Panc1 (cell line): Measurements from ENCODE around the gene EMILIN2. TPM values are rescaled to one million over a fixed set of nuclear protein-coding genes. Genes with fewer than 3 reads are reported as not detected.

Experiments used
- ATAC-seq: fragments of 200-7000 bp; cut with Tn5 transposase; 2 replicates; pipeline ENCODE4 v1.9.1; 2020; ENCODE audit warnings: mild to moderate bottlenecking, moderate library complexity
- BruUV-seq: library from RNA; stranded (reverse); fragments of 400-500 nt; replicated peaks from 2 replicates; lab custom pipeline; 2021; lab: Mats Ljungman, UMichigan
- CTCF ChIA-PET: fragments of 300-600 bp; sonication (Branson Sonifier 250); formaldehyde crosslinking; loops from one replicate; lab custom pipeline; 2022; ENCODE audit warnings: antibody characterized with exemption; lab: Charles Lee
- POLR2A ChIA-PET: fragments of 300-600 bp; sonication (Branson Sonifier 250); formaldehyde crosslinking; loops from one replicate; lab custom pipeline; 2022; ENCODE audit warnings: antibody characterized with exemption; lab: Charles Lee
- DNase-seq: peaks from one replicate; pipeline ENCODE4 v3.0.0-alpha.2; 2010; ENCODE audit warnings: low read depth, low spot score
- H3K27ac ChIP-seq: 2 replicates; pipeline ENCODE4 v1.5.1; 2011; ENCODE audit warnings: mild to moderate bottlenecking, low read length, inconsistent platforms
- H3K27me3 ChIP-seq: fragments of 200-500 bp; sonication (Bioruptor generic); 2 replicates; pipeline ENCODE4 v1.6.0; 2014; ENCODE audit warnings: low read length, inconsistent platforms; ENCODE audit not compliant: control insufficient read depth, insufficient read depth
- H3K36me3 ChIP-seq: fragments of 200-500 bp; sonication (Bioruptor generic); 2 replicates; pipeline ENCODE4 v1.5.1; 2014; ENCODE audit warnings: inconsistent platforms, mild to moderate bottlenecking, low read length, moderate library complexity; ENCODE audit not compliant: control insufficient read depth, insufficient read depth
- H3K4me1 ChIP-seq: 2 replicates; pipeline ENCODE4 v1.5.1; 2011; ENCODE audit warnings: inconsistent platforms, mild to moderate bottlenecking, low read length, moderate library complexity; ENCODE audit not compliant: control insufficient read depth, insufficient read depth
- H3K4me3 ChIP-seq, 2 experiments: 2 replicates each; pipeline ENCODE4 v1.5.1; 2011 to 2012; ENCODE audit warnings: low read depth in 2 of 2, low read length in 2 of 2, mild to moderate bottlenecking in 2 of 2, inconsistent platforms in 1 of 2, moderate library complexity in 1 of 2
- H3K9me3 ChIP-seq: fragments of 200-500 bp; sonication (Bioruptor generic); 2 replicates; pipeline ENCODE4 v1.5.1; 2014; ENCODE audit warnings: low read depth, mild to moderate bottlenecking, inconsistent platforms, low read length, moderate library complexity; ENCODE audit not compliant: control insufficient read depth, insufficient read depth
- CTCF ChIP-seq: fragments of 450-650 bp; IDR thresholded peaks from 2 replicates; pipeline ENCODE4 v1.5.1; 2017; ENCODE audit warnings: mild to moderate bottlenecking
- POLR2AphosphoS5 ChIP-seq: IDR thresholded peaks from 2 replicates; pipeline ENCODE4 v1.6.1; 2012; ENCODE audit warnings: mild to moderate bottlenecking, low read depth, low read length, moderate library complexity
- REST ChIP-seq, 2 experiments: IDR thresholded peaks; 2 replicates each; pipeline ENCODE4 v1.6.1; 2011 to 2012; ENCODE audit warnings: low read depth in 2 of 2, control low read depth in 1 of 2, low read length in 1 of 2, mild to moderate bottlenecking in 1 of 2, moderate library complexity in 1 of 2; ENCODE audit not compliant: insufficient read depth in 1 of 2
- SIN3A ChIP-seq: IDR thresholded peaks from 2 replicates; pipeline ENCODE4 v1.6.1; 2012; ENCODE audit warnings: low read depth, mild to moderate bottlenecking, low read length, moderate library complexity, borderline replicate concordance; ENCODE audit not compliant: insufficient read depth
- TCF7L2 ChIP-seq: IDR thresholded peaks from 2 replicates; pipeline ENCODE4 v1.6.1; 2011; ENCODE audit warnings: mild to moderate bottlenecking, low read depth, low read length, inconsistent platforms
- in situ Hi-C: cut with HindIII; loops from 2 replicates; pipeline ENCODE4 v1.10.0; 2016; ENCODE audit warnings: low sequenced_read_pairs, low pct_unique_long_range_greater_than_20kb
- intact Hi-C: fragments of 100-400 bp; cut with micrococcal nuclease; formaldehyde crosslinking; loops from one replicate; pipeline ENCODE4 v1.10.0; 2022; ENCODE audit not compliant: unreplicated experiment
- total RNA-seq: library from RNA; stranded (reverse); gene quantifications from one replicate; pipeline ENCODE4 v1.2.1, GENCODE V29; 2021; ENCODE audit not compliant: unreplicated experiment

The EMILIN2 gene
- total RNA-seq, 1 experiment from 2014 or later: 18.3 TPM

- TF ChIP-seq POLR2AphosphoS5 (no peak), CTCF (no peak), SIN3A (no peak), REST (IDR thresholded peaks at IDR 0.05; ENCODE audit: insufficient read depth in 1 of 2, low read depth in 2 of 2, low read length in 1 of 2) (no peak), TCF7L2 (no peak)
- Histone ChIP-seq H3K27ac (no peak overlapping the region), H3K36me3 (no peaks in the 10 kb centered on the region), H3K4me3 (no peak overlapping the region), H3K9me3 (no peaks in the 10 kb centered on the region), H3K27me3 (no peaks in the 10 kb centered on the region), H3K4me1 (no peaks in the 10 kb centered on the region)
- in situ Hi-C loops (no loop called here), intact Hi-C loops (no loop called here)
- ATAC-seq: no peak
- no TSS peak for BruUV-seq
- ChIA-PET POLR2A (no interaction called here), CTCF (interaction anchor here (0.6 kb wide), 1 partner anchor 285 kb away, joined by 4 read pairs; no protein-coding TSS in a partner anchor)
- no peak for DNase-seq
These were observed 48.6 kb downstream of the EMILIN2 start for GRCh38 chr18:2895391-2895790.

- Histone ChIP-seq H3K4me1 (no peaks in the 10 kb centered on the region), H3K36me3 (no peaks in the 10 kb centered on the region), H3K27ac (no peak overlapping the region), H3K9me3 (no peaks in the 10 kb centered on the region), H3K27me3 (no peaks in the 10 kb centered on the region), H3K4me3 (no peak overlapping the region)
- no peak for TF ChIP-seq CTCF
- TF ChIP-seq POLR2AphosphoS5: no peak
- TF ChIP-seq TCF7L2: no peak
- no peak for TF ChIP-seq SIN3A
- BruUV-seq: no TSS peak
- in situ Hi-C loops: no loop called here
- intact Hi-C loops: no loop called here
- ATAC-seq (no peak), DNase-seq (no peak)
- ChIA-PET CTCF (no interaction called here), POLR2A (no interaction called here)
These were observed 50.2 kb downstream of the EMILIN2 start for GRCh38 chr18:2896990-2897389.
